Right renal pelvis (tissue), 4 donors: Measurements from ENCODE around the gene KIAA1958. TPM values are rescaled to one million over a fixed set of nuclear protein-coding genes. Genes with fewer than 3 reads are reported as not detected.
"Not testable (repeated sequence)": the region's sequence is repeated elsewhere in the genome, so short reads cannot be mapped to it uniquely, and the experiment has no call there.

ENCODE experiments used
- DNase-seq, 4 donors: peaks; one replicate each; pipeline ENCODE4 v3.0.0-alpha.2; 2013; ENCODE audit warnings: low read depth in 4 of 4, low spot score in 3 of 4, missing footprints in 1 of 4
- polyA plus RNA-seq, 4 donors: library from polyadenylated mRNA; unstranded; fragments of 120-200 nt; gene quantifications; one replicate each; pipeline ENCODE4 v1.2.1, GENCODE V29; 2013; ENCODE audit not compliant: insufficient read length in 4 of 4

The KIAA1958 gene
- polyA plus RNA-seq, 4 donors = 12.6 to 15.1 (median 14.3) TPM

GRCh38 chr9:112489039-112489546 lies 2.5 kb downstream of the KIAA1958 start:
- DNase-seq = no peak

GRCh38 chr9:112489876-112490666 lies 3.4 kb downstream of the KIAA1958 start:
- DNase-seq = no peak

DNA sequence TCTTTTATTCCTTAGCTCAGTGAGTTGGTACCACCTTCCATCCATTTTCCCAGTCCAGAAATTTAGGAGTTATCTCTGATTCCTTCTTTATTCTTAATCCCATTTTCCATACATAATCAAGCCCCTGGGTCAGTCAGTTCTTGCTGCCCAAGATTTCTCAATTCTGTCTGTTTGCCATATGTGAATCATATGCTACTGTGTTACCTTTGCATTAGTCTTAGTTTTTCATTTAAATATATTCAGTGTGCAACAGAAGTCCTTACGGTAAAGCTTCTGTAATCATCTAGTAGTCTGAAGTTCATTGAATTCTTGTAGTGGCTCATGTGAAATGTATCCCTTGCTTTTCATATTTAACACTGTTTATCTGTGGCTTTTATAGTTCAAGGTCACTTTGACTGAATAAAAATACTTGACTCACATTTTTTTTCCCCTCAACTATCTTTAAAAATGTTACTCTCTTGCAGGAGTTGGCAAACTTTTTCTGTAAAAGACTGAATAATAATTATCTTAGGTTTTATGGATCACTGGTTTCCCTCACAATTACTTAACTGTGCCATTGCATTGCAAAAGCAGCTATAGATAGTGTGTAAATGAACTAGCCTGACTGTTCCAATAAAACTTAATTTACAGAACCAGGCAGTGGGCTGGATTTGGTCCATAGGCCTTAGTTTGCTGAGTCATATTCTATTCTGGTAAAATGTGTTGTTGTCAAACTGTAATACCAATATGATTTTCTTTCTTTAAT lies 6.9 kb downstream of the KIAA1958 start:
- no peak for DNase-seq

DNA sequence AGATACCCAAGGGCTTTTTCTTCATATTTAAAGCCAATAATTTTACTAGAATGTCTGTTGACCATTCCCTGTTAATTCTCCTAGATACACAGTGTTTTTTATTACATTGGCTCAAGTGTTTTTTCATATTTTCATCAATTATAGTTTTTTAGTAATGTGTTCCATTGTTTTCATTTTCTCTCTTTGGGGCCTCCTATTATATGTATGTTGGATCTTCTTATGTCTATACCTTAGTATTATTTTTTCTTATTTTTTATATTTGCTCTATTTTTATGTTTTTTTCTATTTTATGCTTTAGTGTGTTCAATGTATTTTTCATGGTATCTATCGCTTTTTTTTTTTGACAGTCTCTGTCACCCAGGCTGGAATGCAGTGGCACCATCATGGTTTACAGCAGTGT lies 7.5 kb downstream of the KIAA1958 start:
- DNase-seq = no peak

DNA sequence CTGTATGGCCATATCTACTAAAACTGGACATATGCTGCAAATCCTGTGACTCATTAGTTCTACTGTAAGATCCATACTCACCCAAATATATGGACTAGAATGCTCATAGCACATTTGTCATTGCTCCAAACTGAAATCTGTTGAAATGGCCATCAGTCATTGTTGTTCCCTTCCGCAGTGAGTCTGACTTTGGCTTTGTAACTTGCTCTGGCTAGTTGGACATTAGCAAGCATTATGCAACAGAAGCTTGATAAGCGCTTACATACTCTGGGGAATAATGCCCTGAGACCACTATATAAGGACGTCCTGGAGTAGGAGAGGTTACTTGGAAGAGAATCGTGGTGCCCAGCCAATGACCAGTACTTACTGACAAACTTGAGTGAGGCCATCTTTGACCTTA lies 9.0 kb downstream of the KIAA1958 start:
- no peak for DNase-seq

DNA sequence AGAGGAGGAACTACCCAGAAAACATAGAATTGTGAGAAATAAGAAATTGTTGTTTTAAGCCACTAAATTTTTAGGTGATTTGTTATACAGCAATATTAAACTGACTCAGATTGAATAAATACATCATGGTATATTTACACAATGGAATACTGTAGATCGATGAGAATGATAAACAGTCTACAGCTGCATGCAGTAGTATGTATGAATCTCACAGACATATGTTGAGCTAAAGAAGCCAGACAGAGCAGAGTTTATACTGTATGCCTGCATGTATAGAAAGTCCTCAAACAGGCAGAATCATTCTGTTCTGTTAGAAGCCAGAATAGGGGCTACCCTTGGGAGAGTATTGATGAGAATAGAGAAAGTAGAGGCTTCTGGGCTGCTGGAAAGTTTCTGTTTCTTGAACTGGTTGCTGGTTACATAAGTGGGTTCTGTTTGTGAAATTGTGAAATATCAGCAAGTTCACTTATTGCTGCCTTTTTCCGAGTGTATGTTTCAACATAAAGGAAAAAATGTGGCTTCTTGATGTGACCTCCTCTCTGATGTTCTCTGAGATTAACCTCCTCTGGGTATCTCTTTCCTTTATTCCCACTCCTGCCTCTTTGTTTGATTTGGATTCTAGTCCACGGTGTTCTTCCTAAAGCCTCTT lies 9.6 kb downstream of the KIAA1958 start:
- no peak for DNase-seq

- DNase-seq = no peak
These were observed 14.2 kb downstream of the KIAA1958 start for GRCh38 chr9:112500842-112501241.

- DNase-seq = no peak
These were observed 14.7 kb downstream of the KIAA1958 start for GRCh38 chr9:112501287-112501686.

- no peak for DNase-seq
These were observed 15.7 kb downstream of the KIAA1958 start for GRCh38 chr9:112502175-112502946.

DNA sequence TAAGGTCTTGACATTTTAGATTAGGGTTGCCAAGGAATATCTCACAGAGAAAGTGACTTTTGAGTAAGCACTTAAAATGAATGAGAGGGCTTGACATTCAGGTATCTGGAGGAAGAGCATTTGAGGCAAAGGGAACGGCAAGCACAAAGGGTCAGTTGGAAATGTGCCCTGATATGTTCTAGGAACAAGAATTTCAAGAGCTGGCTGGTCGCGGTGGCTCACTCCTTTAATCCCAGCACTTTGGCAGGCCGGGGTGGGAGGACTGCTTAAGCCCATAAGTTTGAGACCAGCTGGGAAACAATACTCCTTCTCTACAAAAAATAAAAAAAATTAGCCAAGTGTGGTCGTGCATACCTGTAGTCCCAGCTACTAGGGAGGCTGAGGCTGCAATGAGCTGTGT lies 16.5 kb downstream of the KIAA1958 start:
- DNase-seq = no peak

GRCh38 chr9:112505086-112505485 lies 18.5 kb downstream of the KIAA1958 start:
- DNase-seq = no peak

- no peak for DNase-seq
These were observed 19.0 kb downstream of the KIAA1958 start for GRCh38 chr9:112505607-112506006.

DNA sequence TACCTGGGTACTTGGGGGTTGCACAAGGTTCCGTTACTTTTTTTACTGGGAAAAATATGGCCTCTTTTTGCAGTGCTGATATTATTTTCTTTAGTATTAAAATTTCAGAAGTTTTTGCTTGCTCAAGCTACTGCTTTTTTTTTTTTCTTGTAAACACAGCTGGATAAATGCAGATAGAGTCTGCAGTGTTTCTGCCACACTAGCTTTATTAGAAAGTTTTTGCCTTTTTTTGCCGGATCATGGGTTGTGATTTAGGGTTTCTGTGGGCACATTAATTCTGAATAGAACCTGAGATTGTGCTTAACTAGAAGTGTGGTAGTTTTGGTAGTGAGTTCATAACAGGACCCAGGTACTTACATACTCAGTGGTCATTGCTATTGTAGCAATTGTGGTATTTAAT lies 19.9 kb downstream of the KIAA1958 start:
- no peak for DNase-seq

DNA sequence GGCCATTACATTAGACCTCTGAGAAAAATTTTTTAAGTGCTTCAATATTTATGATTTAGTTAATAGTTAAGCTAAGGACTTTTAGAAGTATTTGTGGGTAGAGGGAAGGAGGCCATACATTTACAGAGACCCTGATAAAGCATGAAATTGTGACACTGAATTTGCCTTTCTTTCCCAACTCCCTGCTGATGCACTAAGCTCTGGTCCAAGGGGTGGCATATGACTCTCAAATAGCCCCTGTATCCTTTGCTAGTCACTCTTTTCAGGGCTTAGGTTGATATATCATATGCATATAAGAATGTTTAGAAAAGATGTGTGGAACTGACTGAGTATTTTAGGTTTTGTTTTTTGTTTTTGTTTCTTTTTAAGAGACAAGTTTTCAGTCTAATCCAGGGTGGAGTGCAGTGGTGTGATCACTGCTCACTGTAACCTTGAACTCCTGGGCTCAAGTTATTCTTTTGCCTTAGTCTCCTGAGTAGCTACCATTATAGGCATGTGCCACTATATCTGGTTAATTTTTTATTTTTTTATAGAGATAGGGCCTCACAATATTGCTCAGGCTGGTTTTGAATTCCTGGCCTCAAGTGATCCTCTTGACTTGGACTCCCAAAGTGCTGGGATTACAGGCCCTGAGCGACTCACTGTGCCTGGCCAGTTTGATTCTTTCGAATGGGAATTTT lies 20.5 kb downstream of the KIAA1958 start:
- no peak for DNase-seq

GRCh38 chr9:112508377-112508776 lies 21.8 kb downstream of the KIAA1958 start:
- no peak for DNase-seq

- DNase-seq = not testable (repeated sequence)
These were observed 25.8 kb downstream of the KIAA1958 start for GRCh38 chr9:112512377-112512776.

DNA sequence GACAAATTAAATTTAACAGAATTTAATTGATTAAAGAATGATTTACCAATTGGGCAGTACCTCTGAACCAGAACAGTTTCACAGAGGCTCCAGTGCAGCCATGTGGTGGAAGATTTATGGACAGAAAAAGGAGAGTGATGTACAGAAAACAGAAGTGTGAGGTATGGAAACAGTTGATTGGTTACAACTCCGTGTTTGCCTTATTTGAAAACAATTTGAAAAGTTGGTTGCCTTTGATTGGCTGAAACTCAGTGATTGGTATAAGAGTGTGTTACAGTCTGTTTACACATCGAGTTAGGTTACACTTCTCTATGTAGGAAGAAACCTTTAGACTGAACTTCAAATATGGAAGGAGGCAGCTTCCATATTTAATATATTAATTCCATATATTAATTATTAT lies 30.1 kb downstream of the KIAA1958 start:
- no peak for DNase-seq

DNA sequence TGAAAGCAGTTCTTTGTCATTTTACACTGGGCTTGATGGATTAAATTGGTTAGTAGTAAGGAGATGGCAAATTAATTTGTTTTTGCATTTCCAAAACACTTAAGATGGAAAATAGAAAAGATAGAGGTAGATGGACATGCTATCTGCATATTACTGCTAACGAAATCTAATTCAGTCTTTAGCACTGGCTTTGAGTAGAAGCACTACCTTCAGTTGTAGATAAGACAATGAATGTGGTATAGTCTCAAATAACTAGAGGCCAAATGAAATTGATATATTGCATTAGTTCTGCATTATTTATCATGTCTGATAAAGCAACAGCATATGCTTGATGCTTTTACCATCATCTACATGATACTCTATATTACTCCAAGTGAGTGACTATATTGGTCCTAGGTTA lies 33.4 kb downstream of the KIAA1958 start:
- no peak for DNase-seq

DNA sequence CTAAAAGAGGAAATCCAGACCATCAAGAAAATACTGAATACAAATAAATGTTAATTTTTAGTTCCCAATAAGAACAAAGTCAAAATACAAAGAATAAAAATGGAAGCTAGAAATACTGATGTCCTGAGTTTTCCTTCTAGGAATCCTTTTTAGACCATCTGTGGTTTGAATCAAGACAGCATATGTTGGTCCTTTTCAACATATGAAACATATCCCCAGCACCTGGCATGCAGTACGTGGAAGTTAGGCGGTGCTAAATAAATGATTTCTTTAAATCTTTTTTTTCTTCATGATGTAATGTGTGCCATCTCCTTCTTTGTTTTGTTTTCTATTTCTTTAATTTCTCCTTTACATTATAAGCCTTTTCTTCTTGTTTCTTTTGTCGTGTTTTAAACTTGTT lies 34.0 kb downstream of the KIAA1958 start:
- no peak for DNase-seq

GRCh38 chr9:112526973-112527372 lies 40.3 kb downstream of the KIAA1958 start:
- DNase-seq = no peak
